Right cardiac atrium (tissue), 5 donors: ENCODE results near the gene MAML3. TPM values are rescaled to one million over a fixed set of nuclear protein-coding genes. Genes with fewer than 3 reads are reported as not detected.
"Not testable (repeated sequence)": the region's sequence is repeated elsewhere in the genome, so short reads cannot be mapped to it uniquely, and the experiment has no call there.

Source experiments
- ATAC-seq, 2 donors: fragments of 200-7000 bp; cut with Tn5 transposase; one replicate each; pipeline versions ENCODE4 v1.8.0 to v1.9.1; 2020; ENCODE audit warnings: moderate library complexity in 2 of 2, mild to moderate bottlenecking in 1 of 2
- DNase-seq, 3 donors: peaks; one replicate each; pipeline ENCODE4 v3.0.0-alpha.2; 2020
- H3K27ac ChIP-seq: one replicate; pipeline ENCODE4 v1.5.1; 2013; ENCODE audit warnings: mild to moderate bottlenecking, low read length, control low read depth, moderate library complexity
- H3K27me3 ChIP-seq: one replicate; pipeline ENCODE4 v1.6.1; 2013; ENCODE audit not compliant: control insufficient read depth, insufficient read depth
- H3K4me1 ChIP-seq: one replicate; pipeline ENCODE4 v1.6.1; 2013; ENCODE audit warnings: low read length; ENCODE audit not compliant: control insufficient read depth, insufficient read depth
- H3K4me3 ChIP-seq: one replicate; pipeline ENCODE4 v1.5.1; 2013; ENCODE audit warnings: low read length, control low read depth
- H3K9me3 ChIP-seq: one replicate; pipeline ENCODE4 v1.6.1; 2013; ENCODE audit warnings: low read length; ENCODE audit not compliant: control insufficient read depth
- WGBS: extraction: QIAGEN DNeasy Blood & Tissue Kit; methylation state at CpG from one replicate; pipeline ENCODE4 v1.1.7; 2013; 5-methylcytosine and 5-hydroxymethylcytosine counted together
- intact Hi-C, 4 donors: fragments of 100-400 bp; cut with DNase I; formaldehyde crosslinking; loops; one replicate each; pipeline versions ENCODE4 v1.11.0 to v1.14.0; 2022 to 2023
- polyA plus RNA-seq: library from polyadenylated mRNA; stranded (reverse); fragments of 200-250 nt; gene quantifications from one replicate; pipeline ENCODE4 v1.2.3, GENCODE V29; 2013
- total RNA-seq, 4 donors: library from RNA; stranded (reverse); fragmentation: NEBNext Ultra II Directional; extraction: Animal tissue kit (Norgen Biotek cat#: 25700); gene quantifications; one replicate each; pipeline ENCODE4 v1.2.1, GENCODE V29; 2021
- donor health status: healthy with polysubstance abuse.
- donor health status: DM: no; HTN: yes; CAD: no.
- donor health status: DM: no; HTN: no; CAD: no.
- donor health status: DM: no; HTN: yes; CAD: no; lungs with severe emphysema.
- donor health status: DM: yes; HTN: yes; CAD: no.

MAML3 gene
- total and polyA plus RNA-seq, 5 donors = 1.6 to 4.2 (median 3.2) TPM

GRCh38 chr4:139719381-139720101 lies 434.4 kb downstream of the MAML3 start:
- no peak overlapping the region for H3K4me3 ChIP-seq
- DNase-seq (no peak), ATAC-seq (peak; percentile 33 to 36)
- H3K4me1 ChIP-seq = no peaks in the 10 kb centered on the region
- H3K27ac ChIP-seq = no peak overlapping the region
- no peaks in the 10 kb centered on the region for H3K9me3 ChIP-seq
- intact Hi-C loops = no loop called here
- H3K27me3 ChIP-seq = no peaks in the 10 kb centered on the region
- WGBS = 96% methylated on average over 16 of the region's 16 CpGs

GRCh38 chr4:139718833-139719232 lies 435.2 kb downstream of the MAML3 start:
- ATAC-seq = peak in 1 of 2 donors; percentile 18
- 89% methylated on average over 10 of the region's 10 CpGs for WGBS
- H3K4me1 ChIP-seq = no peaks in the 10 kb centered on the region
- H3K4me3 ChIP-seq = no peak overlapping the region
- intact Hi-C loops = no loop called here
- no peaks in the 10 kb centered on the region for H3K9me3 ChIP-seq
- H3K27ac ChIP-seq = no peak overlapping the region
- H3K27me3 ChIP-seq = no peaks in the 10 kb centered on the region
- no peak for DNase-seq

- no peak for DNase-seq
Observed at GRCh38 chr4:139718358-139718757, 435.6 kb downstream of the MAML3 start.

GRCh38 chr4:139715746-139716391 lies 438.1 kb downstream of the MAML3 start:
- H3K4me3 ChIP-seq = no peak overlapping the region
- 57% methylated on average over 9 of the region's 9 CpGs for WGBS
- peaks cover 2% of the 10 kb centered on the region for H3K4me1 ChIP-seq
- peak overlapping the region; percentile 36 for H3K27ac ChIP-seq
- intact Hi-C loops = no loop called here
- no peaks in the 10 kb centered on the region for H3K9me3 ChIP-seq
- DNase-seq = no peak
- peak in 1 of 2 donors; percentile 34 for ATAC-seq
- H3K27me3 ChIP-seq = no peaks in the 10 kb centered on the region

More at GRCh38 chr4:139718358-139718757, 435.6 kb downstream of the MAML3 start:
- no peaks in the 10 kb centered on the region for H3K4me1 ChIP-seq
- intact Hi-C loops = no loop called here
- ATAC-seq = peak in 1 of 2 donors; percentile 33
- H3K4me3 ChIP-seq = no peak overlapping the region
- WGBS = 96% methylated on average over 6 of the region's 6 CpGs
- H3K27ac ChIP-seq = no peak overlapping the region
- no peaks in the 10 kb centered on the region for H3K27me3 ChIP-seq
- no peaks in the 10 kb centered on the region for H3K9me3 ChIP-seq

GRCh38 chr4:139712882-139713281 lies 441.1 kb downstream of the MAML3 start:
- intact Hi-C loops = no loop called here
- peaks cover 2% of the 10 kb centered on the region for H3K4me1 ChIP-seq
- no peak overlapping the region for H3K4me3 ChIP-seq
- H3K9me3 ChIP-seq = no peaks in the 10 kb centered on the region
- WGBS = 69% methylated on average over 2 of the region's 2 CpGs
- ATAC-seq (no peak), DNase-seq (no peak)
- no peak overlapping the region for H3K27ac ChIP-seq
- no peaks in the 10 kb centered on the region for H3K27me3 ChIP-seq

GRCh38 chr4:139711461-139711860 lies 442.5 kb downstream of the MAML3 start:
- intact Hi-C loops = no loop called here
- H3K27ac ChIP-seq = no peak overlapping the region
- H3K4me3 ChIP-seq = no peak overlapping the region
- no peak for ATAC-seq
- peaks cover 2% of the 10 kb centered on the region for H3K4me1 ChIP-seq
- DNase-seq = no peak
- H3K9me3 ChIP-seq = no peaks in the 10 kb centered on the region
- 41% methylated on average over 4 of the region's 4 CpGs for WGBS
- no peaks in the 10 kb centered on the region for H3K27me3 ChIP-seq

- peaks cover 2% of the 10 kb centered on the region for H3K4me1 ChIP-seq
- no peaks in the 10 kb centered on the region for H3K27me3 ChIP-seq
- 79% methylated on average over 2 of the region's 2 CpGs for WGBS
- H3K9me3 ChIP-seq = no peaks in the 10 kb centered on the region
- no peak overlapping the region for H3K27ac ChIP-seq
- ATAC-seq = no peak
- intact Hi-C loops = no loop called here
- DNase-seq = no peak
- no peak overlapping the region for H3K4me3 ChIP-seq
Observed at GRCh38 chr4:139710073-139710472, 443.9 kb downstream of the MAML3 start.

GRCh38 chr4:139709660-139710059 lies 444.3 kb downstream of the MAML3 start:
- WGBS = 89% methylated on average over 1 of the region's 1 CpG
- DNase-seq (no peak), ATAC-seq (no peak)
- Histone ChIP-seq H3K9me3 (no peaks in the 10 kb centered on the region), H3K4me1 (peaks cover 2% of the 10 kb centered on the region), H3K4me3 (no peak overlapping the region), H3K27me3 (no peaks in the 10 kb centered on the region), H3K27ac (no peak overlapping the region)
- intact Hi-C loops = no loop called here

GRCh38 chr4:139704915-139705485 lies 449.0 kb downstream of the MAML3 start:
- Histone ChIP-seq H3K27ac (no peak overlapping the region), H3K27me3 (no peaks in the 10 kb centered on the region), H3K4me1 (no peaks in the 10 kb centered on the region), H3K4me3 (no peak overlapping the region), H3K9me3 (no peaks in the 10 kb centered on the region)
- WGBS = 98% methylated on average over 4 of the region's 4 CpGs
- ATAC-seq = no peak
- DNase-seq = no peak
- intact Hi-C loops = no loop called here

- H3K4me3 ChIP-seq = no peak overlapping the region
- intact Hi-C loops = no loop called here
- H3K4me1 ChIP-seq = no peaks in the 10 kb centered on the region
- 89% methylated on average over 5 of the region's 5 CpGs for WGBS
- DNase-seq (no peak), ATAC-seq (no peak)
- no peak overlapping the region for H3K27ac ChIP-seq
- no peaks in the 10 kb centered on the region for H3K9me3 ChIP-seq
- no peaks in the 10 kb centered on the region for H3K27me3 ChIP-seq
Observed at GRCh38 chr4:139700568-139700967, 453.4 kb downstream of the MAML3 start.

- H3K4me1 ChIP-seq, H3K9me3 ChIP-seq, intact Hi-C loops, H3K27me3 ChIP-seq, H3K4me3 ChIP-seq, ATAC-seq, DNase-seq, H3K27ac ChIP-seq: not testable (repeated sequence)
- 94% methylated on average over 16 of the region's 25 CpGs for WGBS
Observed at GRCh38 chr4:139698167-139698925, 455.6 kb downstream of the MAML3 start.
